RWPE2 (cell line): ENCODE measurements around the gene MYO7A.

ENCODE experiments used
- ATAC-seq: fragments of 200-7000 bp; cut with Tn5 transposase; 3 replicates; pipeline ENCODE4 v1.9.1; 2021; ENCODE audit warnings: low read depth
- DNase-seq: peaks from one replicate; pipeline ENCODE4 v3.0.0-alpha.2; 2020; ENCODE audit warnings: low spot score
- H3K27ac ChIP-seq: fragments of 450-650 bp; 2 replicates; pipeline ENCODE4 v1.5.1; 2017; ENCODE audit warnings: mild to moderate bottlenecking; ENCODE audit not compliant: poor library complexity, severe bottlenecking
- H3K27me3 ChIP-seq: fragments of 250-450 bp; sonication (Bioruptor Pico); 2 replicates; pipeline ENCODE4 v1.5.1; 2021; ENCODE audit warnings: mild to moderate bottlenecking, moderate library complexity; ENCODE audit not compliant: insufficient read depth, poor library complexity, severe bottlenecking
- H3K36me3 ChIP-seq: fragments of 250-450 bp; sonication (Bioruptor Pico); 2 replicates; pipeline ENCODE4 v1.5.1; 2020; ENCODE audit warnings: low read depth, mild to moderate bottlenecking, moderate library complexity
- H3K4me1 ChIP-seq: fragments of 250-450 bp; sonication (Bioruptor Pico); 2 replicates; pipeline ENCODE4 v1.5.1; 2021; ENCODE audit warnings: mild to moderate bottlenecking, moderate library complexity; ENCODE audit not compliant: insufficient read depth, poor library complexity, severe bottlenecking
- H3K4me3 ChIP-seq: fragments of 250-450 bp; sonication (Bioruptor Pico); 2 replicates; pipeline ENCODE4 v1.5.1; 2021; ENCODE audit warnings: mild to moderate bottlenecking, moderate library complexity; ENCODE audit not compliant: severe bottlenecking
- H3K9me3 ChIP-seq: fragments of 250-450 bp; sonication (Bioruptor Pico); 2 replicates; pipeline ENCODE4 v1.5.1; 2021; ENCODE audit warnings: mild to moderate bottlenecking, moderate library complexity; ENCODE audit not compliant: severe bottlenecking
- CTCF ChIP-seq: fragments of 450-650 bp; IDR thresholded peaks from one replicate; pipeline ENCODE4 v1.5.1; 2017; ENCODE audit warnings: mild to moderate bottlenecking, moderate library complexity; ENCODE audit not compliant: poor library complexity, severe bottlenecking

MYO7A gene

GRCh38 chr11:77141475-77141874 is 13.4 kb downstream of the MYO7A start:
- no peak for ATAC-seq
- no peaks in the 10 kb centered on the region for H3K4me1 ChIP-seq

GRCh38 chr11:77142091-77142975 is 14.3 kb downstream of the MYO7A start:
- Histone ChIP-seq H3K36me3 (no peaks in the 10 kb centered on the region), H3K9me3 (no peaks in the 10 kb centered on the region), H3K27ac (no peak overlapping the region), H3K4me3 (no peak overlapping the region), H3K4me1 (no peaks in the 10 kb centered on the region), H3K27me3 (no peaks in the 10 kb centered on the region)
- no peak for DNase-seq
- TF ChIP-seq CTCF: no peak
- no peak for ATAC-seq

More at GRCh38 chr11:77141475-77141874, 13.4 kb downstream of the MYO7A start:
- no peak for DNase-seq
- no peaks in the 10 kb centered on the region for H3K9me3 ChIP-seq
- no peaks in the 10 kb centered on the region for H3K36me3 ChIP-seq
- no peak overlapping the region for H3K27ac ChIP-seq
- no peak for TF ChIP-seq CTCF
- no peak overlapping the region for H3K4me3 ChIP-seq
- no peaks in the 10 kb centered on the region for H3K27me3 ChIP-seq

- ATAC-seq (no peak), DNase-seq (no peak)
- Histone ChIP-seq H3K4me1 (no peaks in the 10 kb centered on the region), H3K36me3 (no peaks in the 10 kb centered on the region), H3K27me3 (no peaks in the 10 kb centered on the region), H3K4me3 (no peak overlapping the region), H3K27ac (no peak overlapping the region), H3K9me3 (no peaks in the 10 kb centered on the region)
- TF ChIP-seq CTCF: no peak
Measured at GRCh38 chr11:77143405-77144020, 15.5 kb downstream of the MYO7A start.

- DNase-seq (no peak), ATAC-seq (no peak)
Measured at GRCh38 chr11:77144196-77144856, 16.3 kb downstream of the MYO7A start.

More at GRCh38 chr11:77144196-77144856, 16.3 kb downstream of the MYO7A start:
- no peaks in the 10 kb centered on the region for H3K4me1 ChIP-seq
- H3K27ac ChIP-seq: no peak overlapping the region
- no peak overlapping the region for H3K4me3 ChIP-seq
- no peaks in the 10 kb centered on the region for H3K36me3 ChIP-seq
- TF ChIP-seq CTCF: no peak
- no peaks in the 10 kb centered on the region for H3K9me3 ChIP-seq
- no peaks in the 10 kb centered on the region for H3K27me3 ChIP-seq
